ENCODE data around the gene LPP.

The LPP gene

GRCh38 chr3:188778091-188778852 is 624.3 kb downstream of the LPP start:
- Mint-ChIP-seq H3K4me1 (peaks cover 10% of the 10 kb centered on the region), H3K36me3 (no peaks in the 10 kb centered on the region)

GRCh38 chr3:188779281-188779980 is 625.5 kb downstream of the LPP start:
- Mint-ChIP-seq H3K4me1 (peaks cover 10% of the 10 kb centered on the region), H3K27ac (no peak overlapping the region), H3K36me3 (no peaks in the 10 kb centered on the region), H3K9me3 (no peaks in the 10 kb centered on the region), H3K4me3 (no peak overlapping the region)
- ATAC-seq = no peak
- no peak for DNase-seq (ENCODE audit: low spot score in 2 of 2)

More at GRCh38 chr3:188778091-188778852, 624.3 kb downstream of the LPP start:
- no peak overlapping the region for H3K27ac Mint-ChIP-seq
- no peak for ATAC-seq
- no peak overlapping the region for H3K4me3 Mint-ChIP-seq
- DNase-seq (ENCODE audit: low spot score in 2 of 2) = no peak
- H3K9me3 Mint-ChIP-seq = no peaks in the 10 kb centered on the region

- no peak overlapping the region for H3K4me3 Mint-ChIP-seq
- H3K27ac Mint-ChIP-seq = no peak overlapping the region
- peaks cover 10% of the 10 kb centered on the region for H3K4me1 Mint-ChIP-seq
- H3K36me3 Mint-ChIP-seq = no peaks in the 10 kb centered on the region
- ATAC-seq = no peak
- H3K9me3 Mint-ChIP-seq = no peaks in the 10 kb centered on the region
- DNase-seq (ENCODE audit: low spot score in 2 of 2) = no peak
Measured at GRCh38 chr3:188780193-188781147, 626.5 kb downstream of the LPP start.

- DNase-seq (ENCODE audit: low spot score in 2 of 2) (no peak), ATAC-seq (peak; percentile 42)
- H3K9me3 Mint-ChIP-seq = no peaks in the 10 kb centered on the region
- H3K4me3 Mint-ChIP-seq = no peak overlapping the region
- peaks cover 10% of the 10 kb centered on the region for H3K4me1 Mint-ChIP-seq
- H3K36me3 Mint-ChIP-seq = no peaks in the 10 kb centered on the region
- no peak overlapping the region for H3K27ac Mint-ChIP-seq
Measured at GRCh38 chr3:188782613-188783124, 628.7 kb downstream of the LPP start.

GRCh38 chr3:188786424-188786823 is 632.5 kb downstream of the LPP start:
- no peak for ATAC-seq
- H3K27ac Mint-ChIP-seq = no peak overlapping the region
- no peak for DNase-seq (ENCODE audit: low spot score in 2 of 2)
- no peaks in the 10 kb centered on the region for H3K36me3 Mint-ChIP-seq
- no peaks in the 10 kb centered on the region for H3K9me3 Mint-ChIP-seq
- no peak overlapping the region for H3K4me3 Mint-ChIP-seq
- H3K4me1 Mint-ChIP-seq = peaks cover 15% of the 10 kb centered on the region

GRCh38 chr3:188788621-188789081 is 634.7 kb downstream of the LPP start:
- H3K4me3 Mint-ChIP-seq = no peak overlapping the region

GRCh38 chr3:188789251-188789650 is 635.3 kb downstream of the LPP start:
- Mint-ChIP-seq H3K4me3 (no peak overlapping the region), H3K9me3 (no peaks in the 10 kb centered on the region), H3K4me1 (peaks cover 6% of the 10 kb centered on the region), H3K36me3 (no peaks in the 10 kb centered on the region), H3K27ac (no peak overlapping the region)
- ATAC-seq (no peak), DNase-seq (ENCODE audit: low spot score in 2 of 2) (no peak)

More at GRCh38 chr3:188788621-188789081, 634.7 kb downstream of the LPP start:
- Mint-ChIP-seq H3K9me3 (no peaks in the 10 kb centered on the region), H3K4me1 (peaks cover 6% of the 10 kb centered on the region), H3K36me3 (no peaks in the 10 kb centered on the region), H3K27ac (no peak overlapping the region)
- DNase-seq (ENCODE audit: low spot score in 2 of 2) (peak; percentile 38 to 80), ATAC-seq (peak; percentile 98)

- H3K4me1 Mint-ChIP-seq = peaks cover 11% of the 10 kb centered on the region
- no peak overlapping the region for H3K4me3 Mint-ChIP-seq
- no peak for DNase-seq (ENCODE audit: low spot score in 2 of 2)
- no peak for ATAC-seq
- H3K36me3 Mint-ChIP-seq = no peaks in the 10 kb centered on the region
- H3K9me3 Mint-ChIP-seq = no peaks in the 10 kb centered on the region
- no peak overlapping the region for H3K27ac Mint-ChIP-seq
Measured at GRCh38 chr3:188791311-188791710, 637.4 kb downstream of the LPP start.

GRCh38 chr3:188792793-188793192 is 638.8 kb downstream of the LPP start:
- Mint-ChIP-seq H3K4me1 (peaks cover 11% of the 10 kb centered on the region), H3K4me3 (no peak overlapping the region), H3K36me3 (no peaks in the 10 kb centered on the region), H3K27ac (peak overlapping the region; percentile 26), H3K9me3 (no peaks in the 10 kb centered on the region)
- ATAC-seq (no peak), DNase-seq (ENCODE audit: low spot score in 2 of 2) (no peak)

- Mint-ChIP-seq H3K4me3 (no peak overlapping the region), H3K27ac (no peak overlapping the region), H3K36me3 (no peaks in the 10 kb centered on the region), H3K9me3 (no peaks in the 10 kb centered on the region), H3K4me1 (peaks cover 9% of the 10 kb centered on the region)
- ATAC-seq (no peak), DNase-seq (ENCODE audit: low spot score in 2 of 2) (no peak)
Measured at GRCh38 chr3:188796122-188796631, 642.2 kb downstream of the LPP start.

- ATAC-seq (no peak), DNase-seq (ENCODE audit: low spot score in 2 of 2) (no peak)
- Mint-ChIP-seq H3K27ac (no peak overlapping the region), H3K9me3 (no peaks in the 10 kb centered on the region), H3K4me3 (no peak overlapping the region), H3K4me1 (peaks cover 6% of the 10 kb centered on the region), H3K36me3 (no peaks in the 10 kb centered on the region)
Measured at GRCh38 chr3:188797045-188797444, 643.1 kb downstream of the LPP start.

GRCh38 chr3:188798556-188799145 is 644.7 kb downstream of the LPP start:
- no peaks in the 10 kb centered on the region for H3K36me3 Mint-ChIP-seq
- ATAC-seq (no peak), DNase-seq (ENCODE audit: low spot score in 2 of 2) (no peak)
- H3K4me1 Mint-ChIP-seq = peaks cover 6% of the 10 kb centered on the region
- H3K27ac Mint-ChIP-seq = no peak overlapping the region
- no peak overlapping the region for H3K4me3 Mint-ChIP-seq
- no peaks in the 10 kb centered on the region for H3K9me3 Mint-ChIP-seq

- Mint-ChIP-seq H3K4me1 (no peaks in the 10 kb centered on the region), H3K4me3 (no peak overlapping the region)
Measured at GRCh38 chr3:188801393-188801792, 647.4 kb downstream of the LPP start.

GRCh38 chr3:188802645-188803044 is 648.7 kb downstream of the LPP start:
- Mint-ChIP-seq H3K4me3 (no peak overlapping the region), H3K27ac (no peak overlapping the region), H3K4me1 (no peaks in the 10 kb centered on the region), H3K9me3 (peaks cover 22% of the 10 kb centered on the region), H3K36me3 (no peaks in the 10 kb centered on the region)
- no peak for ATAC-seq
- DNase-seq (ENCODE audit: low spot score in 2 of 2) = no peak

More at GRCh38 chr3:188801393-188801792, 647.4 kb downstream of the LPP start:
- no peak overlapping the region for H3K27ac Mint-ChIP-seq
- no peaks in the 10 kb centered on the region for H3K36me3 Mint-ChIP-seq
- ATAC-seq (no peak), DNase-seq (ENCODE audit: low spot score in 2 of 2) (no peak)
- H3K9me3 Mint-ChIP-seq = peaks cover 10% of the 10 kb centered on the region
